Common myeloid progenitor, CD34-positive (primary cell): ENCODE results near the gene PPP1R12A.

Experiments used
- CTCF ChIA-PET: fragments of 350-600 bp; sonication (Branson Sonifier 250); formaldehyde crosslinking; loops from one replicate; lab custom pipeline; 2021; ENCODE audit warnings: antibody characterized with exemption; lab: Charles Lee
- POLR2A ChIA-PET: fragments of 350-600 bp; sonication (Branson Sonifier 250); formaldehyde crosslinking; loops from one replicate; lab custom pipeline; 2021; ENCODE audit warnings: antibody characterized with exemption; lab: Charles Lee
- DNase-seq, 3 donors: peaks; one replicate each; pipeline versions ENCODE4 v3.0.0 to v3.0.0-alpha.2; 2013
- H3K27ac ChIP-seq, 2 experiments: 1 replicate in 1 of 2; 2 replicates in 1 of 2; pipeline ENCODE4 v1.7.0; 2013; ENCODE audit warnings: inconsistent platforms in 2 of 2, low read length in 2 of 2, mild to moderate bottlenecking in 2 of 2, low read depth in 1 of 2, moderate library complexity in 1 of 2; ENCODE audit not compliant: severe bottlenecking in 2 of 2, insufficient read depth in 1 of 2, poor library complexity in 1 of 2
- H3K27me3 ChIP-seq, 5 experiments: replicated peaks in 2 of 5; 1 replicate in 3 of 5; 2 replicates in 2 of 5; pipeline versions ENCODE4 v1.6.1 to v1.7.0; 2013; ENCODE audit warnings: low read length in 4 of 5, mild to moderate bottlenecking in 2 of 5, moderate library complexity in 2 of 5, inconsistent platforms in 1 of 5; ENCODE audit not compliant: insufficient read depth in 5 of 5, control insufficient read depth in 4 of 5
- H3K36me3 ChIP-seq, 4 experiments: 1 replicate in 2 of 4; 2 replicates in 2 of 4; pipeline versions ENCODE4 v1.6.1 to v1.7.0; 2013; ENCODE audit warnings: low read length in 3 of 4, control low read depth in 1 of 4, mild to moderate bottlenecking in 1 of 4; ENCODE audit not compliant: control insufficient read depth in 4 of 4, insufficient read depth in 4 of 4
- H3K4me1 ChIP-seq, 4 experiments: 1 replicate in 3 of 4; 2 replicates in 1 of 4; pipeline versions ENCODE4 v1.6.1 to v1.7.1; 2013; ENCODE audit warnings: low read length in 3 of 4, mild to moderate bottlenecking in 3 of 4, control low read depth in 1 of 4, inconsistent platforms in 1 of 4, moderate library complexity in 1 of 4; ENCODE audit not compliant: control insufficient read depth in 4 of 4, insufficient read depth in 4 of 4; ENCODE audit errors: control extremely low read depth in 1 of 4
- H3K4me3 ChIP-seq, 7 experiments: 1 replicate in 4 of 7; 2 replicates in 3 of 7; pipeline versions ENCODE4 v1.5.1 to v1.7.0; 2013; ENCODE audit warnings: mild to moderate bottlenecking in 7 of 7, low read length in 6 of 7, moderate library complexity in 6 of 7, inconsistent platforms in 2 of 7, low read depth in 2 of 7, control low read depth in 1 of 7; ENCODE audit not compliant: insufficient read depth in 4 of 7, control insufficient read depth in 1 of 7; ENCODE audit errors: extremely low read depth in 1 of 7
- H3K9me3 ChIP-seq, 5 experiments: 1 replicate in 4 of 5; 2 replicates in 1 of 5; pipeline versions ENCODE4 v1.6.1 to v1.7.1; 2013; ENCODE audit warnings: low read length in 4 of 5, mild to moderate bottlenecking in 2 of 5, inconsistent platforms in 1 of 5, low read depth in 1 of 5, moderate library complexity in 1 of 5; ENCODE audit not compliant: control insufficient read depth in 4 of 5, insufficient read depth in 2 of 5; ENCODE audit errors: control extremely low read depth in 1 of 5
- WGBS: methylation state at CpG from one replicate; pipeline ENCODE4 v1.1.5; 2013; ENCODE audit not compliant: insufficient coverage; 5-methylcytosine and 5-hydroxymethylcytosine counted together

The PPP1R12A gene

DNA sequence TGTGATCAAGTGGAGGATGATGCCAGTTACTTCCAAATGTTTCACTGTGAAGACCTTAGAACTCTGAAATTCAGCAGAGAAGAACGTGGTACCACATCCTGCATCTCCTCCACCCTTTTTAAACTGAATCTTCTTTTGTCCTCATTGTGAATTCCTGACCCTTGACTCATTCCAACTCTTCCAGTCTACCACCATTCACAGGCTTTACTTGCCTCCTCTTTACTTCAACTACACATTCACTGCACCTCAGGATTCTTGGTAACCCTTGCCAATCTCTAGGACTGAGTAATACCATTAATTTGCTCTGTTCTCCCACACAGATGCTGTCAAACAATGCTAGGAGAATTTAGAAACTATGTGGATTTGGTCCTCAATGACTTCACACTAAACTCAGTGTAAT is 37.3 kb downstream of the PPP1R12A start:
- CTCF ChIA-PET = no interaction called here
- H3K27ac ChIP-seq = no peak overlapping the region

DNA sequence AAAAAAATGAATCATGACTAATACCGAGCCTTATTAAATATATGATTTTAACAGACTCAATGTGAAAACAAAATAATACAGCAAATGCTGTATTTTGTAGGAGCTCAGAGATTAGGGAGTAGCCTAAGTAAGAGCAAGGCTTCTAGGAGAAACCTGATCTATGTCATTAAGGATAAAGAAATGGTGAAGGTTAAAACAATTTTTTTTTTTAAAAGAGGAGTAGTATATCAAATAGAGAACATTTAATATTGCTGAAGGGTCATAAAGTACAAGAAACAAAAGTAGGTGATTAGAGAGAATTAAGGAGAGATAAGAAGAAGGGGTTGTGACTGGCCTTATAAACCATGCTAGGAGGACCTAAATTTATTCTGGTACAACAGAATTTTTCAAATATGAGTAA is 39.1 kb downstream of the PPP1R12A start:
- ChIA-PET POLR2A (no interaction called here), CTCF (interaction anchor here (1.0 to 1.7 kb wide), 4 partner anchors 9 to 371 kb away, joined by 3 to 4 read pairs (median 3); no protein-coding TSS in a partner anchor)
- peaks cover 0 to 6% (median 4%) of the 10 kb centered on the region in 4 experiments for H3K4me1 ChIP-seq

More for the DNA sequence above, 37.3 kb downstream of the PPP1R12A start:
- H3K9me3 ChIP-seq = no peaks in the 10 kb centered on the region
- 100% methylated on average over 1 of the region's 1 CpG for WGBS
- POLR2A ChIA-PET = no interaction called here
- H3K4me1 ChIP-seq = peaks cover 0 to 6% (median 4%) of the 10 kb centered on the region in 4 experiments
- no peak overlapping the region for H3K4me3 ChIP-seq
- H3K36me3 ChIP-seq = peaks cover 0 to 2% (median 0%) of the 10 kb centered on the region in 4 experiments
- no peaks in the 10 kb centered on the region for H3K27me3 ChIP-seq
- no peak for DNase-seq

DNA sequence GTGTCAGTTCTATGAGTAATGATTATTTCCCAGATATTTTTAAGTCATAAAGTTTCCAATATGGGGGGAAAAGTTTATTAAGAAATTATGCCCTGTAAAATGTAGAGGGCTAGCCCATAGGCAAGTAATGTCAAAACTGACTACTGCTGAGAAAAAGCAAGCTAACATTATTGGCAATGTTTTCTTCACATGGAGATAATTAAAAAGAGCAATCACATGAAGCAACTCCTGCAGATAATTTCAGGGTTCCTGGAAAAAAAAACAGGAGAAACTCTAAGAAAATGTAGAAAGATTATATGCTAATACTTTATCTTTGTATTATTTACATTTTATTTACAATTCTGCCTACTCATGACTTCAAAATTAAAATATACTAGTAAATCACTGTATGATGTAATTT is 39.8 kb downstream of the PPP1R12A start:
- CTCF ChIA-PET = interaction anchor here (1.0 to 1.7 kb wide), 4 partner anchors 10 to 372 kb away, joined by 3 to 4 read pairs (median 4); no protein-coding TSS in a partner anchor
- POLR2A ChIA-PET = interaction anchor here (0.6 kb wide), 1 partner anchor 12 kb away, joined by 4 read pairs; no protein-coding TSS in a partner anchor
- no peaks in the 10 kb centered on the region for H3K9me3 ChIP-seq
- peaks cover 0 to 6% (median 4%) of the 10 kb centered on the region in 4 experiments for H3K4me1 ChIP-seq
- H3K27ac ChIP-seq = no peak overlapping the region
- no peaks in the 10 kb centered on the region for H3K27me3 ChIP-seq
- H3K4me3 ChIP-seq = no peak overlapping the region
- no peak for DNase-seq
- peaks cover 0 to 4% (median under 1%) of the 10 kb centered on the region in 4 experiments for H3K36me3 ChIP-seq

More for the DNA sequence above, 39.1 kb downstream of the PPP1R12A start:
- no peaks in the 10 kb centered on the region for H3K27me3 ChIP-seq
- no peak overlapping the region for H3K4me3 ChIP-seq
- WGBS = no CpG with 5 or more reads among the region's 1 CpG
- DNase-seq = no peak
- no peak overlapping the region for H3K27ac ChIP-seq
- H3K9me3 ChIP-seq = no peaks in the 10 kb centered on the region
- peaks cover 0 to 4% (median under 1%) of the 10 kb centered on the region in 4 experiments for H3K36me3 ChIP-seq

DNA sequence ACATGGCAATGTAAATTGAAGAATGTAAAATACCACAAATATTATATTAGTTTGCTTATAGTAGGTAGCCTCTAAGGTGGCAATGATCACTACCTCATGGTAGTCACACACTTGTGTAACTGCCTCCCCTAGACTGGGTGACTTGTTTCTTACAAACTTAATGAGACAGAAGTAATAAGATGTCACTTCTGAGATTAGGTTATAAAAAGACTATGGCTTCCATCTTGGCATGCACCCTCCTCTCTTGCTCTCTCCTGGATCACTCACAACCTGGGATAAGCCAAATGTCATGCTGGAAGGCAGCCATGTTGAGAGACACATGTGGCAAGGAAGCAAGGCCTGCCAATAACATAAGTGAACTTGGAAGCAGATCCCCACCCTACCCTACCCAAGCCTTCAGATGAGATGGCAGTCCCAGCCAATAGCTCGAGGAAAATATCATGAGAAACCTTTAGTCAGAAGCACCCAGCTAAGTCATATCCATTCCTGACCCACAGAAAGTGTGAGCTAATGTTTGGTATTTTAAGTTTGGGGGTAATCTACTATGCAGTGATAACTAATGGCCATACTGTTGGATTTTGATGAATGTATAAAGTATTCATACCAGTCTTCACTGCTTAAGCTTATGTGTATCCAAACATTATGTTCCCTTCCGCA is 43.3 kb downstream of the PPP1R12A start:
- H3K9me3 ChIP-seq = no peaks in the 10 kb centered on the region
- WGBS = 100% methylated on average over 1 of the region's 2 CpGs
- H3K36me3 ChIP-seq = peaks cover 0 to 4% (median 0%) of the 10 kb centered on the region in 4 experiments
- POLR2A ChIA-PET = no interaction called here
- CTCF ChIA-PET = interaction anchor here (1.3 kb wide), 1 partner anchor 10 kb away, joined by 6 read pairs; no protein-coding TSS in a partner anchor
- no peak for DNase-seq
- H3K4me1 ChIP-seq = peaks cover 0 to 9% (median 7%) of the 10 kb centered on the region in 4 experiments
- H3K4me3 ChIP-seq = no peak overlapping the region
- H3K27me3 ChIP-seq = no peaks in the 10 kb centered on the region
- no peak overlapping the region for H3K27ac ChIP-seq

DNA sequence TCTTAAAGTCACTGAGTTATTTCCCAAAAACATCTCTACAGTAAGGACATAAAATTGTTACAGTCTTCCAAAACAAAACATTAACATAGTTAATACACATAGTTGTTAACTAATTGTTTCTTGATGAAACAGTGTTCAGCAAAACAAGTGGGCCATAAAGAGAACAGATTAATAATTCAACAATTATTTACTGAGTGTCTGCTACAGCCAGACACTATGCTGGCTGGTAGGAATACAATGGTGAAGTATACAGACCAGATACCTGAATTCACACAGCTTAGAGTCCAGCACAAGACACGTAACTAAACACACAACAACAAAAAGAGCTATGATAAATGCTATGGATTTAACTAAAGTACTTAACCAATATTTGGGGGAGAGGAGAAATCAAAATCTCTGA is 47.0 kb downstream of the PPP1R12A start:
- POLR2A ChIA-PET = no interaction called here
- H3K27me3 ChIP-seq = no peaks in the 10 kb centered on the region
- H3K4me1 ChIP-seq = peaks cover 0 to 22% (median 11%) of the 10 kb centered on the region in 4 experiments

DNA sequence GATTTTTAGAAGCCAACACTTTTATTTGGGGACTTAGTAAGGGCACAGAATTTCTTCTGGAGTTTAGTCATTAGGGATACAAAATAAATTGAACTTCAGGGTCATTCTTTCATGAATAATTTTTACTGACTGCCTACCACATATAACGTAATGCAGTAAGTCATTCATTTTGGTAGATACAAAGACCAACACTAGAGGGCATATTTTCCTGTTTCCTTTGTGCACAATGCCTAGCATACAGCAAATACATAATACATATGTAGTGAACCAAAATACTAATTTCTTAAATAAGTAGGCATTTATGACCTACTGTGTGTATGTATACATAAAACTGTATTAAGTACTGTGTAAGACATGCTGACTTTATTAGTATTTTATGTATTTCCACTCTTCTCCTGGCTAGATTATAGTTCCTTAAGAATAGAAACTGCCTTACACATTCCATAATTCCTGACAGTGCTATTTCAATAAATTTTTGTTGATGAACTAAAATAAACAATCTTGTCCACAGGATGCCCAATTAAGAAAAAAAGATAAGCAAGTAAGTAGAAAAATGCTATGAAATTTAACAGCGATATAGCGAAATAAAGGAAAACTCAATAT is 47.9 kb downstream of the PPP1R12A start:
- Histone ChIP-seq H3K27me3 (no peaks in the 10 kb centered on the region), H3K27ac (no peak overlapping the region), H3K4me1 (peaks cover 0 to 22% (median 11%) of the 10 kb centered on the region in 4 experiments), H3K9me3 (no peaks in the 10 kb centered on the region), H3K36me3 (peaks cover 0 to 4% (median 1%) of the 10 kb centered on the region in 4 experiments), H3K4me3 (no peak overlapping the region)
- WGBS = 100% methylated on average over 2 of the region's 3 CpGs
- DNase-seq = peak; percentile 60 to 71 (median 70)
- ChIA-PET CTCF (interaction anchor here (0.6 to 2.3 kb wide), 9 partner anchors 10 to 300 kb away, joined by 3 to 8 read pairs (median 5); no protein-coding TSS in a partner anchor), POLR2A (no interaction called here)

More for the DNA sequence above, 47.0 kb downstream of the PPP1R12A start:
- Histone ChIP-seq H3K36me3 (peaks cover 0 to 4% (median 0%) of the 10 kb centered on the region in 4 experiments), H3K27ac (no peak overlapping the region), H3K9me3 (no peaks in the 10 kb centered on the region), H3K4me3 (no peak overlapping the region)
- no peak for DNase-seq
- CTCF ChIA-PET = interaction anchor here (0.7 to 2.3 kb wide), 8 partner anchors 10 to 292 kb away, joined by 3 to 8 read pairs (median 3); no protein-coding TSS in a partner anchor
- WGBS = no CpG with 5 or more reads among the region's 1 CpG
